GM12874 (cell line): ENCODE results near the gene CCSAP.

Experiments
- TF ChIP-seq, protein P1 (sequence below): IDR thresholded peaks from 2 replicates; pipeline ENCODE4 v1.5.1; 2011; ENCODE audit warnings: low read depth, mild to moderate bottlenecking, control low read depth, low read length, moderate library complexity; ENCODE audit not compliant: insufficient read depth

The CCSAP gene

DNA sequence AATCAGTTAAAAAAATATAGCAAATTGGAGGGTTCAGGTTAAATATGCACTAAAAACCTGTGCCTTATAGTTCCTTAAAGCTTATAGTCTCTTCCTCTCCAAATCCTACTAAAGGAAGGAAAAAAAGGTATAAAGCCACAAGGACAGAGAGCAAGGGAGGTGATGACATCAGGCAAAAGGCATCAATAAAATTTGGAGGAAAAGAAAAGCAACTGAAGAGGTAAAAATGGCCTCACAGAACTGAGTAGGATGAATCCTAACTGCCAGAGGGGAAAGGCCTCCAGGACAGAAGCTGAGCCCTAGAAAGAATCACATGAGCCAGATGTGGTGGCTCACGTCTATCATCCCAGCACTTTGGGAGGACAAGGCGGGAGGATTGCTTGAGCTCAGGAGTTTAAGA is 8.1 kb downstream of the CCSAP start:
- TF ChIP-seq, protein P1, sequence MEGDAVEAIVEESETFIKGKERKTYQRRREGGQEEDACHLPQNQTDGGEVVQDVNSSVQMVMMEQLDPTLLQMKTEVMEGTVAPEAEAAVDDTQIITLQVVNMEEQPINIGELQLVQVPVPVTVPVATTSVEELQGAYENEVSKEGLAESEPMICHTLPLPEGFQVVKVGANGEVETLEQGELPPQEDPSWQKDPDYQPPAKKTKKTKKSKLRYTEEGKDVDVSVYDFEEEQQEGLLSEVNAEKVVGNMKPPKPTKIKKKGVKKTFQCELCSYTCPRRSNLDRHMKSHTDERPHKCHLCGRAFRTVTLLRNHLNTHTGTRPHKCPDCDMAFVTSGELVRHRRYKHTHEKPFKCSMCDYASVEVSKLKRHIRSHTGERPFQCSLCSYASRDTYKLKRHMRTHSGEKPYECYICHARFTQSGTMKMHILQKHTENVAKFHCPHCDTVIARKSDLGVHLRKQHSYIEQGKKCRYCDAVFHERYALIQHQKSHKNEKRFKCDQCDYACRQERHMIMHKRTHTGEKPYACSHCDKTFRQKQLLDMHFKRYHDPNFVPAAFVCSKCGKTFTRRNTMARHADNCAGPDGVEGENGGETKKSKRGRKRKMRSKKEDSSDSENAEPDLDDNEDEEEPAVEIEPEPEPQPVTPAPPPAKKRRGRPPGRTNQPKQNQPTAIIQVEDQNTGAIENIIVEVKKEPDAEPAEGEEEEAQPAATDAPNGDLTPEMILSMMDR = no peak

DNA sequence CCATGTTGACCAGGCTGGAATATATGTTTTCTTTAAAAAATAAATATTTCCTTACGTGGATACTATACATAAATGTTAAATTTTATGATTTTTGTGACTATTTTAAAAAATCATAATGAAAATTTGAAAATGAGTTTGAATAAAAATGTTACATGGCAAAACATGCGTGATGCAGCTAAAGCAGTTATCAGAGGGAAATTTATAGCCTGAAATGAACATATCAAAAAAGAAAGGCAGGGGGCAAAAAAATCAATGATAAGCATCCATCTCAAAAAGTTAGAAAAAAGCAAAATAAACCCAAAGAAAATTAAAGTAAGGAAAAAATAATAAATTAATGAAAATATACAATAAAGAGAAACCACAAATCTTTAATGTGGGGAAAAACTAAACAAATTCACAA is 8.6 kb downstream of the CCSAP start:
- TF ChIP-seq, protein P1 = no peak

DNA sequence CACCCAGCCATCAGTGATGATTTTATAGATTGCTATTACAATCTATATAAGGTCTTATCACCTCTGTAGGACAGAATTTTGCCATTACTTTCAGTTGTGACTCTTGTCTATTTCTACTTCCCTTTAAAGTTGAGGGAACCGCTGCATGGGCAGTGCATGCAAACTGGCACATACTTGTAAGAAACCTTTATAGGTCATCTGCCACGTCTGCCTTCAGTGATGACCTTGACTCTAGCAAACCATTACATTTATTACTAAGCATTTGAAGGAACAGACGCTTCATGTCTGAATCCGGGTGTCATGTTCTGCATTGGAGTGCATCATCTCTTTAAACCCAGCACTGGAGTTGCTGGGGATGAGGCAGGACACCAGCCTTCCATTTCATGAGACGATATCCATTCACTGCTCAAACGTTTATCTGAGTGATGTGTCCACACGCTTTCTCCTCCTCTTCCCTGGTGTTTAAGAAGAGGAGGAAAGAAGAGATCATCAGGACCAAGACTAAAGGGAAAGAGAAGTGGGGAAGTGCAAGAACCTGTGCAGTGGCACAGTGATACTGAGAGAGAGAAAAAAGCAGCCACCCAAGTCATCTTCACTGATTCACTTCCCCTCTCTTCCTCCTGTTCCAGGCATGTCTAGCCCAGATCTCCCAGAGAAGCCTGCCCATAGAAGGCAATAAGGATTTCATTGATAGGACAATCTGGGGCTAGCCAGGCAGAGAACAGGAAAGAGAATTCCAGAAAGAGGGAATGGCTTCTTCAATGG is 14.1 kb downstream of the CCSAP start:
- TF ChIP-seq, protein P1 = no peak

DNA sequence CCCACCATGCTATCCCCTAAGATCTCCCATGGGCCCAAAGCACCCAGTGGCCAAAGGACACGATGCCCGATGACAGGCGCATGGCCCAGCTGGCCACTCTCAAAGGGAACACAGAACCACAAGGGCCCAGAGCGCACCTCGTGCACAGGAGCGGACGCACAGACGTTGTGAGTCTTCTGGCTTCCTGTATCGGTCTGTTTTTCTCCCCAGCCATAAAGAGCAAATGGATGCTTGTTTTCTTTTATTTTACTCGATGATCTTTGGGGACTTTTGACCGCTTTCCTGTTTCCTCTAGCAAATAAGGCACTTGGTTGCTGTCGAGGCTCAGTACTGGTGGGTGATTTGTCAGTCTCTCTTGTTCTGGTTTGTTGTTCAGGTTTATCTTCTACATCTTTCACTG is 16.2 kb downstream of the CCSAP start:
- TF ChIP-seq, protein P1 = no peak

DNA sequence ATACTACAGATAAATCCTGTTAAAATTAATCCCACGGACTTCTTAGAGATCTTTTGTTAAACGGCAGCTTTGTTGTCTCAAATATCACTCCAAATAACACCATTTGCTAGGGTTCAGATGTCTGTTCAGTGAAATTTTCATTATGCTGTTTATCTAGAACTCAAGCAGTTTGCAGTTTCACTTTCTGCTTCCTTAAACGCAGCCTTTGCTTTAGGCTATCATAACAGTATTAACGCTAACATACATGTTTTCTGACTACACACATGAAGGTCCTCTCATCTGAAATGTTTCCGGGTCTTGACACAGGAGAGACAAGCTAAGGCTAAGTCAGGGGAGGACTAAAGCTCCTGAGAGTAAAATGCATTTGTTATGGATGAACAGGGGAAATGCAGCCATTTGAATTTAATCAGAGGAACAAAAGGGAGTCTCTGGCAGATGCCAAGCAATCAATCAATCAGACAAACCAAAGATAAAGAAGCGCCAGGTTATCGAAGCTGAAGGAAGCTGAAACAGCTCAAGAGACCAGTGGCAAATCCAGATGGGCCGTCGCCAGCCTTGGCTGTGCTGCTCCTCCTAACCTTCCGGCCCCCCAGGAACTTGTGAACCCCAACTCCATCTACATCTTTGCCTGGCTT is 16.9 kb downstream of the CCSAP start:
- TF ChIP-seq, protein P1 = no peak

DNA sequence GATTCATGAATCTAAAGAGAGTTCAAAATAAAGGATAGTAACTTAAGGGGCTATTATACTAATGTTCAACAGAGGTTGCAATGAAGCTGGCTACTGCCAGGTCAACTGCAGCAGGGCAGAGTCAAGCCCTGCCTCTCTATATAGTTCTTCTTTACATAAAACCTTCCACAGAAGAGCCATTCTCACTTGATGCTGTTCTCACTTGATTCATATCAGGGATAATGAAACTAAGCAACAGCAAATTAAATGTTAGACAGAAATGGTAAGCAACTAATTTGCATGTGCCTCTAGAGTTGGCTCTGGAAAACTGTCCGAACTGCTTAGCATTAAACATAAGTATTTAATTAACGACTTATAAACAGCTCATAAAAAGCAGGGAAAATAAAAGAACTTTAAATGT is 17.4 kb downstream of the CCSAP start:
- TF ChIP-seq, protein P1 = no peak

DNA sequence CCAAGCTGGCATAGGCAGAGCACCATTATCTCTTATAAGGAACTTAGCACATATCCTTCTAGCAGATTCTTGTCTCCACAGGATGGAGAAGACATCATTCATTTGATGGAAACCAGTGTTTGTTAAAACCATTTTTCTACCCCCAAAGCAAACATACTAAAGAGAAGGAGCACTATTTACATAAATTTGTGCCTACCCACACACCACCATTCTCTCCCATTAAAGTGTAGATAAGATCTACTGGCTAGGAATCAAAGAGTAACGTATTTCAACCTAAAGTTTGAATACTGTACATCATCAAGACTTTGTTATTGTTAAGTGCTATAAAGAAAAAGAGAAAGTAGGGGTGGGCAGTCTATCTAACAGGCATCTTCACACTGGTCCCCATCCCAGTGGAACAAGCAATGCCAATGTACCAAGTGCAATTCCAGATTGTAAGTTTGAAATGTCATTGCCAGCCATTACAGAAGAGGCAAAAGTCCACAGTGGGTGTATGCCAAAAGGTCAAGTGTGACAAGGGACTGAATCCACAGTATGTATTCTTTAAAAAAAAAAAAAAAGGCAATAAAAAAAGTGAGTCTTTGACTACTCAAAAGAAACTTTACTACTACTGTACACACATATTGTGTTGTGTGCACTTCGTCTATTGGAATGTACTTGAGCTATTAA is 18.8 kb downstream of the CCSAP start:
- TF ChIP-seq, protein P1 = no peak
